EH (cell line): Measurements from ENCODE around the gene SLC5A6.
A peak's percentile ranks its signal among the peaks of the same experiment; 100 is the strongest.

Experiments
- DNase-seq: peaks from one replicate; pipeline ENCODE4 v3.0.0-alpha.2; 2015; ENCODE audit warnings: low read depth

SLC5A6 gene

DNA sequence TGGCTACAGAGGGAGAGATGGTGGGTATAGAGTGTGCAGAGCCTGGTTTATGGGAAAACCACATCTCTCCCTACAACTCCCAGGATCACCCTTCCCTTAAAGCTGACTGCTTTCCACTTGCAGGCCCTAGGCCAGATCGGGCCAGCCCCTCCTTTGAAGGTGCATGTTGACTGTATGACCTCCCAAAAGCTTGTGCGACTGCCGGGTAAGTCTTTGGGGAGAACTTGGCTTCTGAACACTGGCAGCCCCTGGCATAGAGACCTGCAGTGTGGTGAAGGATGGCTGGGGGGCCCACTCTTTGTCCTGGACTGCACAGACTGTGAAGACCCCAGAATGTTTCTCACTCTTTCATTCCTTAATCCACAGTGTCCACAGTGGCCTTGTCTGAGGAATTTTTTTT lies 24.6 kb upstream of the SLC5A6 start:
- DNase-seq, result no peak

GRCh38 chr2:27236136-27236535 lies 24.1 kb upstream of the SLC5A6 start:
- DNase-seq, result no peak

DNA sequence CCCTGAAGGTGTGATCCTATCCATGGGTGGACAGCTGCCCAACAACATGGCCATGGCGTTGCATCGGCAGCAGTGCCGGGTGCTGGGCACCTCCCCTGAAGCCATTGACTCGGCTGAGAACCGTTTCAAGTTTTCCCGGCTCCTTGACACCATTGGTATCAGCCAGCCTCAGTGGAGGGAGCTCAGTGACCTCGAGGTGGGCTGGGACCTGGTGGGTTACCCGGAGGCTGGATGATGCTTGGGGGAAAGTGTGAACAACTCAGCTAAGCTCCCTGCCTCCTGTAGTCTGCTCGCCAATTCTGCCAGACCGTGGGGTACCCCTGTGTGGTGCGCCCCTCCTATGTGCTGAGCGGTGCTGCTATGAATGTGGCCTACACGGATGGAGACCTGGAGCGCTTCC lies 21.3 kb upstream of the SLC5A6 start:
- no peak for DNase-seq

DNA sequence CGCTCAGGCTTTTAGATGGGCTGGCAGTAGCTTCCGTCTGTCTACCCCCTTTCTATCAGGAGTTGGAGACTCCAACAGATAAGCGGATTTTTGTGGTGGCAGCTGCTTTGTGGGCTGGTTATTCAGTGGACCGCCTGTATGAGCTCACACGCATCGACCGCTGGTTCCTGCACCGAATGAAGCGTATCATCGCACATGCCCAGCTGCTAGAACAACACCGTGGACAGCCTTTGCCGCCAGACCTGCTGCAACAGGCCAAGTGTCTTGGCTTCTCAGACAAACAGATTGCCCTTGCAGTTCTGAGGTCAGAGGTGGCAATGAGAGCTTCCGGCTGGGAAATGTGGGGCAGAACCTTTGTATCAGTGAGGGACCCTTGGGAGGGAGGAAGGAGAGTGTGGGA lies 19.9 kb upstream of the SLC5A6 start:
- DNase-seq, result no peak

- peak; percentile 13 for DNase-seq
Observed at GRCh38 chr2:27227501-27227900, 15.4 kb upstream of the SLC5A6 start.

- no peak for DNase-seq
Observed at GRCh38 chr2:27225526-27225925, 13.5 kb upstream of the SLC5A6 start.

GRCh38 chr2:27223416-27223815 lies 11.3 kb upstream of the SLC5A6 start:
- DNase-seq, result no peak

DNA sequence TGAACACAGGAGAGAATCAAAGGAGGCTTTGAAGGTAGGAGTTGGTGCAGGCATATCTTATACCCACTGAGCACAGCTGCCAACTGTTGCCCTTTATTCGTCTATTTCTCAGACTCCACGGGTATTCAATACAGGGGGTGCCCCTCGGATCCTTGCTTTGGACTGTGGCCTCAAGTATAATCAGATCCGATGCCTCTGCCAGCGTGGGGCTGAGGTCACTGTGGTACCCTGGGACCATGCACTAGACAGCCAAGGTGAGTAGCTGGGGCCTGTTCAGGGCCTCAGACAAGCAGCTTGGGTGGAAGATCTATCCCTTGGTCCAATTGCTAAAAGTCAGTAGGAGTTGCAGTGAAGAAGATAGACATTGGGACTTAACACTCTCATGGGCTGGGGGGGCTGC lies 10.3 kb upstream of the SLC5A6 start:
- DNase-seq, result no peak

DNA sequence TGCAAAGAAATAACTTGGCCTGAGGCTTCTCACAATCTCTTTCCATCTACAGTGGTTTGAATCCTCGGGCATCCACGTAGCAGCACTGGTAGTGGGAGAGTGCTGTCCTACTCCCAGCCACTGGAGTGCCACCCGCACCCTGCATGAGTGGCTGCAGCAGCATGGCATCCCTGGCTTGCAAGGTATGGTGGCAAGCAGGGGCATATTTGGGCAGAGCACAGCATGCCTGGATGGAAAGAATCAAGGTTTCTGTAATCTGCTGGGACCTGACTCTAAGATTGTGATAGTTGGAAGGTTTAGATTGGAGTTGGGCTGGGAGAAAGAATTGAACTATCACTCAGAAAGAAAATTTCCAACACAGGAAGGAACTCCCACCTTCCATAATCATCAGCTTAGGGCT lies 9.1 kb upstream of the SLC5A6 start:
- no peak for DNase-seq

- no peak for DNase-seq
Observed at GRCh38 chr2:27220091-27220490, 8.0 kb upstream of the SLC5A6 start.

GRCh38 chr2:27219091-27219490 lies 7.0 kb upstream of the SLC5A6 start:
- no peak for DNase-seq

DNA sequence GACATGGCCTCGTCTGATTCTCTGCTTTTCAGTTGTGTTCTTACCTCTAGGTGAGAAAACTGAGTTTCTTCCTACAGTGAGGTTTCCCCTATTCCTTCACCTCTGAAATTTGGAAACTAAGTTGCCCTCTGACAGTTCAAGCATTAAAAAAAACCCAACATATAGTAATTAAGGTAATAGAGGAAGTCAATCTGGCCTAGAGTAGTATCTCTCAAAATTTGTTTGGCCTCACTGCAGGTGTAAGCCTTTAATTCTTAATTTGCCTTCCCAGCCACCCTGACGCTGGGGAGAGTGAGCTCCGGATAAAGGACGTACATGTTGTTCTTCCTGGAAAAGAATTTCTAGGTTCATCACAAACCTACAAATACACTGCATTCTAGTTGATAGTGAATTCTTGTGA lies 6.5 kb upstream of the SLC5A6 start:
- DNase-seq, result no peak

GRCh38 chr2:27217173-27218121 lies 5.4 kb upstream of the SLC5A6 start, which contains the start of gene CAD:
CAD (plus strand) TSS chr2:27217369; CDS start chr2:27217552, 183 bp downstream.
- DNase-seq, result peak; percentile 85

- no peak for DNase-seq
Observed at GRCh38 chr2:27216416-27217137, 4.5 kb upstream of the SLC5A6 start.

- peak; percentile 25 for DNase-seq
Observed at GRCh38 chr2:27214941-27215340, 2.9 kb upstream of the SLC5A6 start.

GRCh38 chr2:27212626-27213471 lies 781 bp upstream of the SLC5A6 start:
- peak; percentile 67 for DNase-seq

DNA sequence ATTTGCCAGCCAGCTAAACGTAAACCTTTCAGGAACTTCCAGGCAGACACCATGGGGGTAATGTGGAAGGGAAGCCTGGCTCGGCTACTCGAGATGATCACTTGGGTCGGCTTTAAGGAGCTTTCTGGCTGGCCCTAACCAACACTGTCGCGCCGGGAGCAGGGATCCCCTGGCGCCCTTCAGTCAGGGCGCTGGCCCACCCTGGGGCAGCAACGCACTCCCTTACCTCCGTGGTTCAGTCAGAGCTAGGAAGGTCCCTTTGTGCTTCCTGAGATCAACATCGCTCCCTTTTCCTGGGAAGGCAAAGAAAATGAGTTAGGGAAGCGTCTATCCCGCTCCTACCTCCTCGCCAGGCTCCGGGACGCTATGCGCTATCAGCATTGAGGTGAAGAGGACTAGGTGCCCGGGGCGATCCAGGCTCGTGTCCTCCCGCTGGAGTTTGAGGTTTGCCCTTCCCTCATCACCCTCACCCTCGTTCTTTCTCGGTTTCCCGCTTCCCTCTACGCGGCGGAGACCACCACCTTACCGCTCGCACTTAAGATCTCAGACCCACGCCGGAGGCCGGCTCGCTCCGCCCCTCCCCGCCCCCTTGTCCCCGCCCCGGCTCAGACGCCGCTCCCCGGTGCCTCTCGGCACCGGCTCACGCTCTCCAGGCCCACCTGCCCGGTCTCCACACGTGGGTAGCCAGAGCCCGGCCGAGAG lies 676 bp downstream of the SLC5A6 start:
- DNase-seq, result peak; percentile 39

GRCh38 chr2:27209621-27210401 lies 2.3 kb downstream of the SLC5A6 start:
- no peak for DNase-seq

DNA sequence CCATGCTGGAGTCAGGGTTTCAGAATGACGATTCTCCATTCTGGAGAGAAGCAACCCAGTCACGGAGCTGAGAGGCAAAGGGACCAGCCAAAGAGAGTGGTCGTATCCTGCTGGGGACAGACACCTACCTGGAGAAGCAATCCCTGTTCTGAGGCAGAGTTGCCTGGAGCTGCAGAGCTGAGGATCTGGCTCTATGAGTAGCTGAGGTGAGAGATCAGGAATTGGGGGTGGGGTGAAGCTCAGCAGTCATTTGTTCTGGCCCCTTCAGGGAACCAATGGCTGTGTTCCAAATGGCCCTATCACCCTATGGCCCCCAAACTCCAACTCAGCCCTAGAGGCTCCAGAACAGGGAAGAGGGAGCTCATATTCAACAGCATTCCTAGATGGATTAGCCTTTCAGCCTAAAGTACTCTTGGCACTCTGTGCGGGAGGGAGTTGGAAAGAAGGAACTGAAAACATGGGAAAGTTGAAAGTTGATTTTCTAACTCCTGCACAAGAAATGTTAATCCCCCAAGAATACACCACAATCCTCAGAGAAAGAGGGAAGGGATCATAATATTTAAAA lies 3.5 kb downstream of the SLC5A6 start:
- DNase-seq, result no peak

- no peak for DNase-seq
Observed at GRCh38 chr2:27206346-27206745, 5.7 kb downstream of the SLC5A6 start.
